ENCODE results near the gene NRBP1. TPM values are rescaled to one million over a fixed set of nuclear protein-coding genes. Genes with fewer than 3 reads are reported as not detected.
A peak's percentile ranks its signal among the peaks of the same experiment; 100 is the strongest.

Gene NRBP1
- total and polyA plus RNA-seq, 9 of the 15 experiments (the other 6 are each of a cell fraction or from before 2014, with no cell fraction given), result 2.9 to 84.5 (median 36.9) TPM

GRCh38 chr2:27378809-27379290 lies 49.6 kb upstream of the NRBP1 start:
- Histone ChIP-seq H3K9ac (ENCODE audit: insufficient read depth in 1 of 2, low read depth in 2 of 2, low read length in 2 of 2) (peak overlapping the region; percentile 67 to 83; a peak in 3 of 4 replicates), H4K20me1 (replicated peaks; ENCODE audit: control insufficient read depth, insufficient read depth, low read length) (no peaks in the 10 kb centered on the region), H3K9me3 (replicated peaks; ENCODE audit: control insufficient read depth, insufficient read depth, low read depth, low read length) (no peaks in the 10 kb centered on the region), H3K36me3 (ENCODE audit: control insufficient read depth, insufficient read depth, low read length) (peaks cover 81% of the 10 kb centered on the region), H2AFZ (ENCODE audit: low read depth, low read length) (no peak overlapping the region), H3K27me3 (ENCODE audit: control insufficient read depth in 2 of 2, insufficient read depth in 2 of 2, low read length in 2 of 2) (no peaks in the 10 kb centered on the region), H3K4me1 (replicated peaks in 1 of 2; ENCODE audit: control insufficient read depth in 2 of 2, insufficient read depth in 2 of 2, low read length in 2 of 2) (peaks cover 7 to 42% of the 10 kb centered on the region in 2 experiments), H3K27ac (ENCODE audit: extremely low read depth, low read depth, low read length) (peak overlapping the region; percentile 92; the same call in 2 of the 3 replicates), H3K79me2 (ENCODE audit: control insufficient read depth, insufficient read depth, low read length) (peaks cover 16% of the 10 kb centered on the region; the same call in 2 of the 3 replicates), H3K4me2 (ENCODE audit: insufficient read depth, low read length) (peak overlapping the region; percentile 95), H3K9me1 (ENCODE audit: control insufficient read depth, insufficient read depth, low read length) (no peaks in the 10 kb centered on the region), H3K4me3 (no peak overlapping the region)
- CTCF ChIA-PET (ENCODE audit: low intra/inter-chr PET ratio), result interaction anchor here (0.6 kb wide), 1 partner anchor 23 kb away, joined by 4 read pairs; no protein-coding TSS in a partner anchor
- POLR2A ChIA-PET, result interaction anchor here (1.0 to 4.3 kb wide), 5 partner anchors 9 to 205 kb away, joined by 3 to 41 read pairs (median 5); partner anchors contain the start of genes EIF2B4, GTF3C2 and SNX17
- FAIRE-seq (no peak), ATAC-seq (no peak), DNase-seq (ENCODE audit: extremely low read depth in 1 of 4, low spot score in 3 of 4) (no peak)
- in situ Hi-C loops (cut with MboI) (no loop called here), intact Hi-C loops (cut with micrococcal nuclease) (no loop called here)
- WGBS (ENCODE audit: insufficient coverage, low coverage, missing lambda C conversion rate), result 87% methylated on average over 3 of the region's 9 CpGs
- TF ChIP-seq NRF1 (conservative IDR thresholded peaks at IDR 0.05 in 1 of 2, IDR thresholded peaks at IDR 0.05 in 1 of 2), result no peak
- peak; percentile 79 for TF ChIP-seq RBM22 (IDR thresholded peaks at IDR 0.05; ENCODE audit: low read depth, low read length, poor library complexity, severe bottlenecking)
- TF ChIP-seq SUPT5H (IDR thresholded peaks at IDR 0.05), result 0 out of 2 replicates have a peak, but pooled peaks have one; percentile 10
- BruUV-seq (replicated peaks), result no TSS peak

- H2AFZ ChIP-seq (ENCODE audit: low read depth, low read length), result no peak overlapping the region
- WGBS (ENCODE audit: insufficient coverage, low coverage, missing lambda C conversion rate), result 67% methylated on average over 2 of the region's 2 CpGs
- ChIA-PET POLR2A (interaction anchor here (0.7 to 4.3 kb wide), 10 partner anchors 9 to 293 kb away, joined by 3 to 41 read pairs (median 4); partner anchors contain the start of genes EIF2B4, GTF3C2, KHK and PPM1G), CTCF (ENCODE audit: low intra/inter-chr PET ratio) (no interaction called here)
- intact Hi-C loops (cut with micrococcal nuclease) (no loop called here), in situ Hi-C loops (cut with MboI) (no loop called here)
- H3K27ac ChIP-seq (ENCODE audit: extremely low read depth, low read depth, low read length), result peak overlapping the region; percentile 92
- no peaks in the 10 kb centered on the region for H4K20me1 ChIP-seq (replicated peaks; ENCODE audit: control insufficient read depth, insufficient read depth, low read length)
- peak overlapping the region; percentile 84 for H3K4me3 ChIP-seq
- H3K27me3 ChIP-seq (ENCODE audit: control insufficient read depth in 2 of 2, insufficient read depth in 2 of 2, low read length in 2 of 2), result no peaks in the 10 kb centered on the region
- peak overlapping the region in 1 of 2 experiments; percentile 83; a peak in 2 of 4 replicates for H3K9ac ChIP-seq (ENCODE audit: insufficient read depth in 1 of 2, low read depth in 2 of 2, low read length in 2 of 2)
- H3K9me1 ChIP-seq (ENCODE audit: control insufficient read depth, insufficient read depth, low read length), result no peaks in the 10 kb centered on the region
- BruUV-seq (replicated peaks), result no TSS peak
- no peaks in the 10 kb centered on the region for H3K9me3 ChIP-seq (replicated peaks; ENCODE audit: control insufficient read depth, insufficient read depth, low read depth, low read length)
- H3K79me2 ChIP-seq (ENCODE audit: control insufficient read depth, insufficient read depth, low read length), result peaks cover 16% of the 10 kb centered on the region; the same call in 2 of the 3 replicates
- no peak for DNase-seq (ENCODE audit: extremely low read depth in 1 of 4, low spot score in 3 of 4)
- H3K4me2 ChIP-seq (ENCODE audit: insufficient read depth, low read length), result peak overlapping the region; percentile 95
- peaks cover 7 to 42% of the 10 kb centered on the region in 2 experiments for H3K4me1 ChIP-seq (replicated peaks in 1 of 2; ENCODE audit: control insufficient read depth in 2 of 2, insufficient read depth in 2 of 2, low read length in 2 of 2)
- peaks cover 81% of the 10 kb centered on the region for H3K36me3 ChIP-seq (ENCODE audit: control insufficient read depth, insufficient read depth, low read length)
- FAIRE-seq, result no peak
- no peak for ATAC-seq
- TF ChIP-seq U2AF2 (optimal IDR thresholded peaks at IDR 0.05; ENCODE audit: low read depth, low read length), result no peak
- no peak for TF ChIP-seq ZNF511 (CRISPR knock-in tag; IDR thresholded peaks at IDR 0.05)
- 0 out of 2 replicates have a peak, but pooled peaks have one; percentile 51 for TF ChIP-seq AFF4 (CRISPR knock-in tag; IDR thresholded peaks at IDR 0.05)
- no peak for TF ChIP-seq ZHX1 (conservative IDR thresholded peaks at IDR 0.05; ENCODE audit: low read length)
These were observed 49.0 kb upstream of the NRBP1 start for GRCh38 chr2:27379383-27379835.

Measured in K562 (cell line).